ENCODE results near the gene ZNF232. TPM values are rescaled to one million over a fixed set of nuclear protein-coding genes. Genes with fewer than 3 reads are reported as not detected.
"Not testable (repeated sequence)": the region's sequence is repeated elsewhere in the genome, so short reads cannot be mapped to it uniquely, and the experiment has no call there.

ZNF232 gene
- total and polyA plus RNA-seq, 3 experiments from 2014 or later, result 5.7 to 22.9 (median 21.8) TPM

DNA sequence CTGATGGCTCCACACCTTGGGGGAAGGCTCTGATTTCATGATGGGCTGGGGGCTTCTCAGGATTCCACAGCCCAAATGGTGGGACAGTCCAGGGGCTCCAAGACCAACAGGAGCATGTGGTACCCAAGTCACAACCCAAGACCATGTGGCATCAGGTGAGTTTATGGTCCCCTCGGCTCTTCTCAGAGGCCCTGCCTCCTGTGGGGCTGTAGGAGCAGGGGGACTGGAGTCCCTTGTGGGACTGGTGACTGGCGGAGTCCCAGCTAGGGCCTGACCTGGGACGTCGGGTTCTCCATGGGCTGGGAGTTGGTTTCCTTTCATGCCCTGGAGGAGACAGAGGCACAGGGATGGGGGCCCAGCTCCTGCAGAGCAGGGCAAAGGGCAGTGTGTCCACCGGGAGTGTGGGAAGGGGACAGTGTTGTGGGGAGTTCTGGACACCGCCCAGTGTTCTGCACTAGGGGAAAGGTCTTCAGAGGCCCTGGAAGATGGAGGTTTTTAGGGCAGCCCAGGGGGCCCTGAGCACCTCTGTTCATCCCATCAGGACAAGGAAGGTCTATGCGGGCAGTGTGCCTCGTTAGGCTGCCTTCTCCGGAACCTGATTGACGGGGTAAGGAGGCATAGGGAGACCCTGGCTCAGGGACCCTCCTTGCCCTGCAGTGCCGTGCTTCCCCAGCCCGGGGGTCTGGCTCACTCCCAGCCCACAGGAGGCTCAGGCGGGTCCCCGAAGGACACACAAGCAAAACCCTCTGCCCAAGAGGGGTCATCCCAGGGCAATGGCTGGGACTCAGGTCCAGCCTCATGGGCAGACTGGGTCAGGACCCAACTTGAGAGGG lies 25.1 kb upstream of the ZNF232 start:
- H3K9me3 ChIP-seq (ENCODE audit: low read length); DNase-seq; H3K4me3 Mint-ChIP-seq; H3K27me3 ChIP-seq (ENCODE audit: insufficient read depth, low read length, poor library complexity, severe bottlenecking); H3K27ac Mint-ChIP-seq; H3K27ac ChIP-seq (ENCODE audit: low read depth, low read length); CTCF ChIA-PET; H3K4me1 Mint-ChIP-seq; H3K36me3 ChIP-seq (ENCODE audit: insufficient read depth, low read length); POLR2A ChIA-PET; H3K4me3 ChIP-seq (ENCODE audit: low read length); H3K9me3 Mint-ChIP-seq; H3K4me1 ChIP-seq (ENCODE audit: insufficient read depth, low read length); H3K36me3 Mint-ChIP-seq; H3K27me3 Mint-ChIP-seq: not testable (repeated sequence)

DNA sequence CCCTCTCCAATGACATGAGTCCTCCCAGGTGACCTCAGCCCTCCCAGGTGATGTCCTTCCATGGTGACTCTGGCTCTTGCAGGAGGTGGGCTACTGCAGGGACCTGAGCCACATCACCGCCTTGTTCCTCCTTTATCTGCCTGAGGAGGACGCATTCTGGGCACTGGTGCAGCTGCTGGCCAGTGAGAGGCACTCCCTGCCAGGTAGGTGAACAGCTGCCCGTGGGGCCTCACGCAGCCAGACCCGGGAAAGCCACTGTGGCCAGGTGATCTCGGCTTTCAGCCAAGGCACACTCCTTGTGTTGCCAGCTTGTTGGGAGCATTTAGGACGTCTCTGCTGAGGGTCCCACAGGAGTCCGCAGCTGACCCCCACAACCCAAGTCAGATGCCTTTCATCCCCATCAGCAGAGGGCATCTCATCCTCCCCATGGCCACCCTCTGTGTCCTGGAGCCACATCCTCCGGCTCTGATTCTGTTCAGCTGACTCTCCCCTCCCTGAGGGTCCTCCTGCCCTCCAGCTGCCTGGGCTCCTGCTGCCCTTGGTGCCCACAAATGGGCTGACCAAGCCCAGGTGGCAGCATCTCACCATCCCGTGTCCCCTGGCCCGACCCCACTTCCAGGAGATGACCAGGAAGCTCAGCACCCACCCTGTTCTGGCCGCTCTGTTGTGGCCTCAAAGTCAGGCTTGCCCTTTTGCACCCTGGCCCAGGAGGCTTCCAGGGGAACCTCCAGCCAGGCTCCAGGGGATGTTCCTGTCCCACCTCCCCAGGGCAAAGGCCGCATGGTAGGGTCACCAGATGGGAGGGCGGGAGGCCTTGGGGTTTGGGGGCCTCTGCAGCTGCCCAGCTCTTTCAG lies 24.3 kb upstream of the ZNF232 start:
- ChIA-PET CTCF (no interaction called here), POLR2A (no interaction called here)
- no peaks in the 10 kb centered on the region for H3K4me1 ChIP-seq (ENCODE audit: insufficient read depth, low read length)
- H3K36me3 ChIP-seq (ENCODE audit: insufficient read depth, low read length), result no peaks in the 10 kb centered on the region
- H3K4me3 Mint-ChIP-seq, result no peak overlapping the region
- no peak for DNase-seq
- no peaks in the 10 kb centered on the region for H3K36me3 Mint-ChIP-seq
- no peaks in the 10 kb centered on the region for H3K4me1 Mint-ChIP-seq
- no peaks in the 10 kb centered on the region for H3K27me3 ChIP-seq (ENCODE audit: insufficient read depth, low read length, poor library complexity, severe bottlenecking)
- no peaks in the 10 kb centered on the region for H3K9me3 Mint-ChIP-seq
- H3K9me3 ChIP-seq (ENCODE audit: low read length), result no peaks in the 10 kb centered on the region
- H3K4me3 ChIP-seq (ENCODE audit: low read length), result no peak overlapping the region
- no peak overlapping the region for H3K27ac ChIP-seq (ENCODE audit: low read depth, low read length)
- H3K27me3 Mint-ChIP-seq, result peaks cover 0 to 3% of the 10 kb centered on the region in 2 donors
- no peak overlapping the region for H3K27ac Mint-ChIP-seq

DNA sequence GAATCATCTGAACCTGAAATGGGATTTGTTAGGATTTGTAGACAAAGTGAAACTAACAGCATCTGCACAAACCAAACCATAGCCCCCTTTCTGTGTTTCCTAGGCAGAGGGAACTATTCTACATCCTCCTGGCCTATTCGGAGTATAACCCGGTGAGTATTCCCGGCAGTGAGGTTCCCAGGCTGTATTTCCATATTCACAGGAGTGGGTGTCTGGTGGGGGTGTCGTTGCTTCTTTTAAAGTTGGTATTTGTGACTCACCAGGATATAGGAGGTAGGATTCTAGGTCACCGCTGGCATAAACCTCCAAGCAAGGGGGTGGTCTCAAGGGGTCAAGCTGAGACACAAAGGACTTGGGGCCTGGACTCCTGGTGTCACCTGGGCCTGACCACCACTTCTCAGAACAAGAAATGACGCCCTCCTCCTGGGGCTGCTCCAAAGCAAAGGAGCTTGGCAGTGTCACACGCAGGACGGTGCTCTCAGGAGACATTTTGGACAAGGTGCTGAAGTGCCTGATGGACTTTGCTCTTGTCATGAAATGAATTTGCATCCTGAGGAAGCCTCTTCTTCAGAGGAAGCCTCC lies 23.5 kb upstream of the ZNF232 start:
- CTCF ChIA-PET, H3K9me3 Mint-ChIP-seq, POLR2A ChIA-PET: not testable (repeated sequence)

DNA sequence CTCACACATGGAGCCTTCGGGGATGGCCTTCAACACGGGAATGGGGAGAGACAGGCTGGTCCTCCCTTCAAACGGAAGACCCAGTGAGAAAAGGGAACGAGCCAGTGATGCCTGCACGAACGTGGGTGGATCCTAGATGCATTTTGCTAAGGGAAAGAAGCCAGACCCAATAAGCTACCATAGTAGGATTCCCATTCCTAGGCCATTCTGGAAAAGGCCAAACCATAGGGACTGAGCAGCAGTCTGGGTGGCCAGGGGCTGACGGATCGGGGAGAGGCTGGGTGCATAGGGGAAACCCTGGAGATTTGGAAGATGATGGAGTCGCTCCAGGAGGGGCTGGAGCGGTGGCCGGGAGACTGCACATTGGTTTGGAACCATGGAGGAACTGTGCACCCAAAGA lies 22.9 kb upstream of the ZNF232 start:
- H3K9me3 ChIP-seq (ENCODE audit: low read length); H3K4me3 Mint-ChIP-seq; CTCF ChIA-PET; H3K4me1 ChIP-seq (ENCODE audit: insufficient read depth, low read length); DNase-seq; H3K9me3 Mint-ChIP-seq; H3K4me3 ChIP-seq (ENCODE audit: low read length); H3K27ac ChIP-seq (ENCODE audit: low read depth, low read length); H3K4me1 Mint-ChIP-seq; H3K27me3 ChIP-seq (ENCODE audit: insufficient read depth, low read length, poor library complexity, severe bottlenecking); POLR2A ChIA-PET; H3K36me3 Mint-ChIP-seq; H3K27me3 Mint-ChIP-seq; H3K36me3 ChIP-seq (ENCODE audit: insufficient read depth, low read length); H3K27ac Mint-ChIP-seq: not testable (repeated sequence)

More for the DNA sequence above, 23.5 kb upstream of the ZNF232 start:
- H3K4me3 Mint-ChIP-seq; H3K36me3 ChIP-seq (ENCODE audit: insufficient read depth, low read length); H3K4me1 ChIP-seq (ENCODE audit: insufficient read depth, low read length); H3K4me1 Mint-ChIP-seq; H3K27me3 Mint-ChIP-seq; H3K27me3 ChIP-seq (ENCODE audit: insufficient read depth, low read length, poor library complexity, severe bottlenecking); H3K36me3 Mint-ChIP-seq; H3K9me3 ChIP-seq (ENCODE audit: low read length); H3K4me3 ChIP-seq (ENCODE audit: low read length); DNase-seq; H3K27ac ChIP-seq (ENCODE audit: low read depth, low read length): not testable (repeated sequence)
- peak overlapping the region in 1 of 8 donors; percentile 14 for H3K27ac Mint-ChIP-seq

DNA sequence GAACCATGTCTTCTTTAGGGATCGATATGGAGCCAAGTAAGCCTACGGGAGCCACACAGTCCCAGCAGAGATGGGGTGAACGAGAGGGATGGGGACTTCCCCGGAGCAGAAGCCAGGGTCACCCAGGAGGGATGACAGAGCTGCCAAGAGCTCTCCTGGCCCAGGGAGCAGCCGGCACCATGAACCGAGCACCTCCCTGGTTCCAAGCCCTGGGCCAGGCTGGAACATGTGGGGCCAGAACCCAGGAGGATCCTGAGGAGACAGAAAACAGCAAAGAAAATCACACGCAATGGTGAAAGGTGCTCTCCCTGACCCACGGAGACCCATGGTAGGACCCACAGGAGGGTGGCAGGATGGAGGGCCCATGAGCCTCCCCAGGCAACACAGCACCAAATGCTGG lies 22.3 kb upstream of the ZNF232 start:
- H3K27me3 ChIP-seq (ENCODE audit: insufficient read depth, low read length, poor library complexity, severe bottlenecking); H3K27me3 Mint-ChIP-seq; H3K9me3 Mint-ChIP-seq; H3K27ac Mint-ChIP-seq; CTCF ChIA-PET; POLR2A ChIA-PET; H3K36me3 ChIP-seq (ENCODE audit: insufficient read depth, low read length); H3K9me3 ChIP-seq (ENCODE audit: low read length); H3K4me3 ChIP-seq (ENCODE audit: low read length); DNase-seq; H3K4me1 Mint-ChIP-seq; H3K4me3 Mint-ChIP-seq; H3K4me1 ChIP-seq (ENCODE audit: insufficient read depth, low read length); H3K36me3 Mint-ChIP-seq; H3K27ac ChIP-seq (ENCODE audit: low read depth, low read length): not testable (repeated sequence)

DNA sequence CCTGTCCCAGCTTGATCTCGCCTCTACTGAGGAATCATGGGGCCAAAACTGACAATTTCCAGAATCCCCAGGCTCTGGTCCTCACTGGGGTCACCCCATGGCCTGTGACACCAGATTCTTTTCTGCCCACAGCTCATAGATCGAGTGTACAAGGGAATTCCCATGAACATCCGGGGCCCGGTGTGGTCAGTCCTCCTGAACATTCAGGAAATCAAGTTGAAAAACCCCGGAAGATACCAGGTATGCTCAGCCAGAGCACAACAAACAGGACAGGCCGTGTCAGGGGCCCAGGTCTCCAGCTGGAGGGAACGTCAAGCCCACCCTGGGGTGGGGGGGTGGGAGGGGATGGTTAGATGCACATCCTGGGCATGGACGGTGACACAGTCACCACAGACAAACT lies 21.6 kb upstream of the ZNF232 start:
- H3K36me3 Mint-ChIP-seq, result no peaks in the 10 kb centered on the region
- no peak for DNase-seq
- H3K27me3 Mint-ChIP-seq, result peaks cover 0 to 3% of the 10 kb centered on the region in 2 donors
- no peaks in the 10 kb centered on the region for H3K4me1 ChIP-seq (ENCODE audit: insufficient read depth, low read length)
- ChIA-PET POLR2A (no interaction called here), CTCF (no interaction called here)
- no peak overlapping the region for H3K4me3 ChIP-seq (ENCODE audit: low read length)
- H3K36me3 ChIP-seq (ENCODE audit: insufficient read depth, low read length), result no peaks in the 10 kb centered on the region
- no peaks in the 10 kb centered on the region for H3K27me3 ChIP-seq (ENCODE audit: insufficient read depth, low read length, poor library complexity, severe bottlenecking)
- no peaks in the 10 kb centered on the region for H3K4me1 Mint-ChIP-seq
- H3K27ac Mint-ChIP-seq, result no peak overlapping the region
- H3K9me3 ChIP-seq (ENCODE audit: low read length), result no peaks in the 10 kb centered on the region
- H3K4me3 Mint-ChIP-seq, result no peak overlapping the region
- no peaks in the 10 kb centered on the region for H3K9me3 Mint-ChIP-seq
- H3K27ac ChIP-seq (ENCODE audit: low read depth, low read length), result no peak overlapping the region

DNA sequence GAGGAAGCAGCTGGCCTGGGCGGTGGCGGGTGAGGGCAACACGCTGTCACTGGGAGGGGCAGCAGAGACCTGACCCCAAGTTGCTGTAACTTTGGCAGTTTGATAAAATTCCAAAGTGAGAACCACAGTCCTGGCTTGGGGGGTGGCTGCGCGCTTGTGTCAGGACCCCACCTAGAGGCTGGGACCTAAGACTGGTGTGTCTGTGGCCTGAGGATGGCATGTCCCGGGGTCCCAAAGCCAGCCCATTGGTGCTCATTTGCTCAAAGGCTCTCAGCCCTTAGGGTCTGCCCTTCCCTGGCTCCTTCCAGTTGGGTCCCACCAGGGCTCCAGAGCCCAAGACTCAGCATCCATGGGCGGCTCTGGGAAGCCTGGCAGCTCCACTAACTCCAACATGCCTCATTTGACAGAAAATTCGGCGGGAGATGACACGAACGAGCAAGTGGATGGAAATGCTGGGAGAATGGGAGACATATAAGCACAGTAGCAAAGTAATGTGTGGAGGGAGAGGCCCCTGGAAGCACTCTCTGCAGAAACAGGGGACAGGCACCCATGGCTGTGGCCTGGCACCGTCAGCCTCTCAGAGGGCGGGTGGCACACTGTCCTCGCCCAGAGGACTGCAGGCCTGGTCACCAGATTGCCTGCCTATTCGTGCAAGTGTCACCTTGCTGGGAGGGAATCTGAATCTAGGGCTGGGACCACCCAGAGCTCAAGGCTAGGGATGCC lies 21.0 kb upstream of the ZNF232 start:
- H3K4me1 Mint-ChIP-seq; H3K9me3 ChIP-seq (ENCODE audit: low read length); H3K4me3 ChIP-seq (ENCODE audit: low read length); H3K27ac Mint-ChIP-seq; DNase-seq; POLR2A ChIA-PET; H3K4me1 ChIP-seq (ENCODE audit: insufficient read depth, low read length); H3K27me3 Mint-ChIP-seq; H3K9me3 Mint-ChIP-seq; H3K27ac ChIP-seq (ENCODE audit: low read depth, low read length); H3K4me3 Mint-ChIP-seq; H3K36me3 ChIP-seq (ENCODE audit: insufficient read depth, low read length); H3K36me3 Mint-ChIP-seq; H3K27me3 ChIP-seq (ENCODE audit: insufficient read depth, low read length, poor library complexity, severe bottlenecking); CTCF ChIA-PET: not testable (repeated sequence)
